Tibial nerve (tissue), 4 donors: Measurements from ENCODE around the gene DNAJA3. TPM values are rescaled to one million over a fixed set of nuclear protein-coding genes. Genes with fewer than 3 reads are reported as not detected.

ENCODE experiments used
- DNase-seq, 2 donors: peaks; one replicate each; pipeline ENCODE4 v3.0.0-alpha.2; 2019; ENCODE audit warnings: low spot score in 2 of 2
- H3K27ac ChIP-seq, 4 donors: fragments of 200-600 bp; sonication (generic) in 3 of 4; one replicate each; pipeline ENCODE4 v1.5.1; 2017 to 2019; ENCODE audit warnings: mild to moderate bottlenecking in 1 of 4
- H3K27me3 ChIP-seq, 2 donors: fragments of 200-600 bp; sonication (generic) in 1 of 2; one replicate each; pipeline versions ENCODE4 v1.5.1 to v1.6.0; 2017 to 2019
- H3K36me3 ChIP-seq, 3 donors: fragments of 200-600 bp; sonication (generic); one replicate each; pipeline ENCODE4 v1.5.1; 2018 to 2019
- H3K4me1 ChIP-seq, 4 donors: fragments of 200-600 bp; sonication (generic) in 3 of 4; one replicate each; pipeline ENCODE4 v1.5.1; 2017 to 2019
- H3K4me3 ChIP-seq, 4 donors: fragments of 200-600 bp; sonication (generic) in 3 of 4; one replicate each; pipeline ENCODE4 v1.5.1; 2017 to 2019; ENCODE audit warnings: mild to moderate bottlenecking in 1 of 4, moderate library complexity in 1 of 4
- H3K9me3 ChIP-seq, 4 donors: fragments of 200-600 bp; sonication (generic) in 3 of 4; one replicate each; pipeline ENCODE4 v1.5.1; 2017 to 2019
- CTCF ChIP-seq, 5 experiments: fragments of 200-600 bp in 3 of 5; fragments of 450-650 bp in 2 of 5; sonication (generic) in 3 of 5; IDR thresholded peaks; one replicate each; pipeline ENCODE4 v1.5.1; 2016 to 2019; ENCODE audit warnings: antibody characterized with exemption in 5 of 5, mild to moderate bottlenecking in 3 of 5, moderate library complexity in 2 of 5
- EP300 ChIP-seq, 2 donors: sonication (generic); formaldehyde crosslinking; IDR thresholded peaks; one replicate each; pipeline ENCODE4 v1.6.1; 2017; ENCODE audit warnings: antibody characterized with exemption in 2 of 2, mild to moderate bottlenecking in 1 of 2
- POLR2A ChIP-seq, 2 donors: fragments of 450-650 bp; IDR thresholded peaks; one replicate each; pipeline ENCODE4 v1.6.1; 2017; ENCODE audit warnings: antibody characterized with exemption in 2 of 2, mild to moderate bottlenecking in 2 of 2, moderate library complexity in 2 of 2
- WGBS, 2 donors: methylation state at CpG; one replicate each; pipeline ENCODE4 v1.1.5; 2018; 5-methylcytosine and 5-hydroxymethylcytosine counted together
- total RNA-seq, 4 donors: library from RNA; depleted of rRNA; stranded (reverse); fragments of >200 nt; gene quantifications; one replicate each; pipeline ENCODE4 v1.1.0, GENCODE V29; 2016

The DNAJA3 gene
- total RNA-seq, 4 donors from 2014 or later = 37.6 to 53.0 (median 49.2) TPM

GRCh38 chr16:4378999-4379690, 46.5 kb upstream of the DNAJA3 start:
- no peak for DNase-seq

DNA sequence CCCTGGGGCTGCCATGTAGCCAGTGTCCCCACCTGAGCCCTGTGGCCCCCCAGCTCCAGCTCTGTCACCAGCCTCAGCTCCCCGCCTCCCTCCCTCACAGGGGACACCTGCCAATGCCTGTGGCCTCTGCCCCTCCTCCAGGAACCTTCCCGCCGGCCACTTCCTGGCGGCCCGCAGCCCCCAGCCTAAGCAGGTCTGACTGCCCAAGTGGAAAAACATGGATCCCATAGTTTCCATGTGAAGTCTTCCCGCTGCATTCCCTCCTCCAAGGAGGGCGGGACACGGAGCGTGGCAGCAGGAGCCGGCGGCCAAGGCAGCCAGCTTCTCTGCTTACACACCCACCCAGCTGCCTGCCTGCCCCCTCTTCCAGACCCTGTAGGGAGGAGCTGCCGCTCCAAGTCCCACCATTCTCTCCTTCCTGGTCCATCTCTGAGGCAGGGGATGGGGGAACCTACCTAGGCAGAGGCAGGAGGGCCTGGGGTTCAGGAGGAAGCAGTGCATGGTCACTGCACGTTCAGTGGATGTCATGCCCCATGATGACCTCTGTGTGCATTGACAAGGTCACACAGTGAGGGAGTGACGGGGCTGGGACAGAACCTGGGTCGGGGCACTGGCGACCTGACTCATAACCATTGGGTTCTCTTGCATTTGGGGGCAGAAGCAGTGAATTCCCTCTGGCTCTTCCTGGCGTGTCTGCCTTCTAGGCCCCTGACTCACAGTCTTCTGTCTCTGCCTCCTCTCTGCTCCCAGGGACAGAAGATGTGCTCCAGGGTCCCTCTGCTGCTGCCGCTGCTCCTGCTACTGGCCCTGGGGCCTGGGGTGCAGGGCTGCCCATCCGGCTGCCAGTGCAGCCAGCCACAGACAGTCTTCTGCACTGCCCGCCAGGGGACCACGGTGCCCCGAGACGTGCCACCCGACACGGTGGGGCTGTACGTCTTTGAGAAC, 45.3 kb upstream of the DNAJA3 start:
- H3K27ac ChIP-seq = peak overlapping the region in 2 of 4 donors; percentile 26 to 71
- TF ChIP-seq CTCF (IDR thresholded peaks at IDR 0.05) = no peak
- no peak for TF ChIP-seq EP300 (IDR thresholded peaks at IDR 0.05)
- TF ChIP-seq POLR2A (IDR thresholded peaks at IDR 0.05) = no peak
- no peaks in the 10 kb centered on the region for H3K9me3 ChIP-seq
- no peaks in the 10 kb centered on the region for H3K27me3 ChIP-seq
- WGBS, 2 donors = 71 to 73% methylated on average over 15 to 21 of the region's 26 CpGs
- H3K4me1 ChIP-seq = peaks cover 0 to 97% (median 50%) of the 10 kb centered on the region in 4 donors
- DNase-seq = no peak
- H3K36me3 ChIP-seq = peaks cover 0 to 53% (median 0%) of the 10 kb centered on the region in 3 donors
- no peak overlapping the region for H3K4me3 ChIP-seq

More at GRCh38 chr16:4378999-4379690, 46.5 kb upstream of the DNAJA3 start:
- no peaks in the 10 kb centered on the region for H3K9me3 ChIP-seq
- TF ChIP-seq POLR2A (IDR thresholded peaks at IDR 0.05) = no peak
- TF ChIP-seq EP300 (IDR thresholded peaks at IDR 0.05) = no peak
- TF ChIP-seq CTCF (IDR thresholded peaks at IDR 0.05) = no peak
- H3K4me1 ChIP-seq = peaks cover 0 to 97% (median 52%) of the 10 kb centered on the region in 4 donors
- H3K27ac ChIP-seq = peak overlapping the region; percentile 20 to 95 (median 88)
- H3K4me3 ChIP-seq = no peak overlapping the region
- WGBS, 2 donors = 83 to 89% methylated on average over 5 to 16 of the region's 21 CpGs
- H3K36me3 ChIP-seq = peaks cover 0 to 42% (median 0%) of the 10 kb centered on the region in 3 donors
- H3K27me3 ChIP-seq = no peaks in the 10 kb centered on the region

DNA sequence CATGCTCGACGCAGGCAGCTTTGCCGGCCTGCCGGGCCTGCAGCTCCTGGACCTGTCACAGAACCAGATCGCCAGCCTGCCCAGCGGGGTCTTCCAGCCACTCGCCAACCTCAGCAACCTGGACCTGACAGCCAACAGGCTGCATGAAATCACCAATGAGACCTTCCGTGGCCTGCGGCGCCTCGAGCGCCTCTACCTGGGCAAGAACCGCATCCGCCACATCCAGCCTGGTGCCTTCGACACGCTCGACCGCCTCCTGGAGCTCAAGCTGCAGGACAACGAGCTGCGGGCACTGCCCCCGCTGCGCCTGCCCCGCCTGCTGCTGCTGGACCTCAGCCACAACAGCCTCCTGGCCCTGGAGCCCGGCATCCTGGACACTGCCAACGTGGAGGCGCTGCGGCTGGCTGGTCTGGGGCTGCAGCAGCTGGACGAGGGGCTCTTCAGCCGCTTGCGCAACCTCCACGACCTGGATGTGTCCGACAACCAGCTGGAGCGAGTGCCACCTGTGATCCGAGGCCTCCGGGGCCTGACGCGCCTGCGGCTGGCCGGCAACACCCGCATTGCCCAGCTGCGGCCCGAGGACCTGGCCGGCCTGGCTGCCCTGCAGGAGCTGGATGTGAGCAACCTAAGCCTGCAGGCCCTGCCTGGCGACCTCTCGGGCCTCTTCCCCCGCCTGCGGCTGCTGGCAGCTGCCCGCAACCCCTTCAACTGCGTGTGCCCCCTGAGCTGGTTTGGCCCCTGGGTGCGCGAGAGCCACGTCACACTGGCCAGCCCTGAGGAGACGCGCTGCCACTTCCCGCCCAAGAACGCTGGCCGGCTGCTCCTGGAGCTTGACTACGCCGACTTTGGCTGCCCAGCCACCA, 44.4 kb upstream of the DNAJA3 start:
- TF ChIP-seq CTCF (IDR thresholded peaks at IDR 0.05) (no peak), EP300 (IDR thresholded peaks at IDR 0.05) (no peak), POLR2A (IDR thresholded peaks at IDR 0.05) (no peak)
- 89 to 94% methylated on average over 34 to 43 of the region's 59 CpGs for WGBS, 2 donors
- Histone ChIP-seq H3K4me3 (no peak overlapping the region), H3K27me3 (no peaks in the 10 kb centered on the region), H3K27ac (no peak overlapping the region), H3K4me1 (peaks cover 0 to 97% (median 49%) of the 10 kb centered on the region in 4 donors), H3K9me3 (no peaks in the 10 kb centered on the region), H3K36me3 (peaks cover 0 to 61% (median 0%) of the 10 kb centered on the region in 3 donors)
- no peak for DNase-seq

DNA sequence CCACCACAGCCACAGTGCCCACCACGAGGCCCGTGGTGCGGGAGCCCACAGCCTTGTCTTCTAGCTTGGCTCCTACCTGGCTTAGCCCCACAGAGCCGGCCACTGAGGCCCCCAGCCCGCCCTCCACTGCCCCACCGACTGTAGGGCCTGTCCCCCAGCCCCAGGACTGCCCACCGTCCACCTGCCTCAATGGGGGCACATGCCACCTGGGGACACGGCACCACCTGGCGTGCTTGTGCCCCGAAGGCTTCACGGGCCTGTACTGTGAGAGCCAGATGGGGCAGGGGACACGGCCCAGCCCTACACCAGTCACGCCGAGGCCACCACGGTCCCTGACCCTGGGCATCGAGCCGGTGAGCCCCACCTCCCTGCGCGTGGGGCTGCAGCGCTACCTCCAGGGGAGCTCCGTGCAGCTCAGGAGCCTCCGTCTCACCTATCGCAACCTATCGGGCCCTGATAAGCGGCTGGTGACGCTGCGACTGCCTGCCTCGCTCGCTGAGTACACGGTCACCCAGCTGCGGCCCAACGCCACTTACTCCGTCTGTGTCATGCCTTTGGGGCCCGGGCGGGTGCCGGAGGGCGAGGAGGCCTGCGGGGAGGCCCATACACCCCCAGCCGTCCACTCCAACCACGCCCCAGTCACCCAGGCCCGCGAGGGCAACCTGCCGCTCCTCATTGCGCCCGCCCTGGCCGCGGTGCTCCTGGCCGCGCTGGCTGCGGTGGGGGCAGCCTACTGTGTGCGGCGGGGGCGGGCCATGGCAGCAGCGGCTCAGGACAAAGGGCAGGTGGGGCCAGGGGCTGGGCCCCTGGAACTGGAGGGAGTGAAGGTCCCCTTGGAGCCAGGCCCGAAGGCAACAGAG, 43.5 kb upstream of the DNAJA3 start:
- DNase-seq = no peak

More for the DNA sequence above, 43.5 kb upstream of the DNAJA3 start:
- Histone ChIP-seq H3K27ac (peak overlapping the region in 2 of 4 donors; percentile 71 to 85), H3K36me3 (peaks cover 0 to 70% (median 0%) of the 10 kb centered on the region in 3 donors), H3K9me3 (no peaks in the 10 kb centered on the region), H3K27me3 (no peaks in the 10 kb centered on the region), H3K4me3 (no peak overlapping the region), H3K4me1 (peaks cover 0 to 97% (median 45%) of the 10 kb centered on the region in 4 donors)
- WGBS, 2 donors = 90 to 93% methylated on average over 34 to 47 of the region's 55 CpGs
- TF ChIP-seq CTCF (IDR thresholded peaks at IDR 0.05) (no peak), EP300 (IDR thresholded peaks at IDR 0.05) (no peak), POLR2A (IDR thresholded peaks at IDR 0.05) (no peak)
